Measurements from ENCODE around the gene LHPP. TPM values are rescaled to one million over a fixed set of nuclear protein-coding genes. Genes with fewer than 3 reads are reported as not detected.
A peak's percentile ranks its signal among the peaks of the same experiment; 100 is the strongest.

The LHPP gene
- total RNA-seq, 1 donor from 2014 or later: 16.2 TPM

GRCh38 chr10:124554085-124554858 is 92.6 kb downstream of the LHPP start:
- intact Hi-C loops (cut with DNase I): no loop called here
- Histone ChIP-seq H3K4me3 (no peak overlapping the region), H3K36me3 (no peaks in the 10 kb centered on the region), H3K9me3 (no peaks in the 10 kb centered on the region), H3K27me3 (no peaks in the 10 kb centered on the region), H3K4me1 (no peaks in the 10 kb centered on the region), H3K27ac (no peak overlapping the region)
- no peak for DNase-seq
- ATAC-seq: no peak
- no peak for TF ChIP-seq CTCF (IDR thresholded peaks at IDR 0.05)

- DNase-seq (no peak), ATAC-seq (no peak)
- intact Hi-C loops (cut with DNase I): no loop called here
- Histone ChIP-seq H3K36me3 (no peaks in the 10 kb centered on the region), H3K27me3 (no peaks in the 10 kb centered on the region), H3K4me1 (peaks cover 7% of the 10 kb centered on the region), H3K9me3 (no peaks in the 10 kb centered on the region), H3K4me3 (no peak overlapping the region), H3K27ac (no peak overlapping the region)
- TF ChIP-seq CTCF (IDR thresholded peaks at IDR 0.05): no peak
These were observed 95.5 kb downstream of the LHPP start for GRCh38 chr10:124557167-124557566.

GRCh38 chr10:124557648-124558338 is 96.2 kb downstream of the LHPP start:
- DNase-seq (no peak), ATAC-seq (no peak)
- no peak overlapping the region for H3K4me3 ChIP-seq
- peaks cover 7% of the 10 kb centered on the region for H3K4me1 ChIP-seq
- no peaks in the 10 kb centered on the region for H3K36me3 ChIP-seq
- no peaks in the 10 kb centered on the region for H3K9me3 ChIP-seq
- H3K27me3 ChIP-seq: no peaks in the 10 kb centered on the region
- intact Hi-C loops (cut with DNase I): no loop called here
- no peak for TF ChIP-seq CTCF (IDR thresholded peaks at IDR 0.05)
- H3K27ac ChIP-seq: no peak overlapping the region

- Histone ChIP-seq H3K4me1 (peaks cover 7% of the 10 kb centered on the region), H3K4me3 (no peak overlapping the region), H3K27me3 (no peaks in the 10 kb centered on the region), H3K27ac (peak overlapping the region; percentile 47), H3K9me3 (no peaks in the 10 kb centered on the region), H3K36me3 (no peaks in the 10 kb centered on the region)
- no peak for ATAC-seq
- TF ChIP-seq CTCF (IDR thresholded peaks at IDR 0.05): no peak
- intact Hi-C loops (cut with DNase I): no loop called here
- no peak for DNase-seq
These were observed 97.0 kb downstream of the LHPP start for GRCh38 chr10:124558339-124559321.

GRCh38 chr10:124559372-124560132 is 97.9 kb downstream of the LHPP start:
- H3K27me3 ChIP-seq: no peaks in the 10 kb centered on the region
- DNase-seq (peak; percentile 13), ATAC-seq (no peak)
- no peaks in the 10 kb centered on the region for H3K9me3 ChIP-seq
- TF ChIP-seq CTCF (IDR thresholded peaks at IDR 0.05): no peak
- intact Hi-C loops (cut with DNase I): no loop called here
- H3K27ac ChIP-seq: peak overlapping the region; percentile 77
- H3K4me3 ChIP-seq: no peak overlapping the region
- H3K4me1 ChIP-seq: peaks cover 7% of the 10 kb centered on the region
- no peaks in the 10 kb centered on the region for H3K36me3 ChIP-seq

All from upper lobe of right lung (tissue), 1 donor.